HG03558 (cell line): ENCODE measurements around the gene ADGB.

Source experiments
- ATAC-seq: cut with Tn5 transposase; IDR thresholded peaks from one replicate; pipeline ENCODE4 v1.9.1; 2021; ENCODE audit warnings: moderate number of reproducible peaks; ENCODE audit not compliant: unreplicated experiment; ENCODE audit errors: extremely low read depth

ADGB gene

DNA sequence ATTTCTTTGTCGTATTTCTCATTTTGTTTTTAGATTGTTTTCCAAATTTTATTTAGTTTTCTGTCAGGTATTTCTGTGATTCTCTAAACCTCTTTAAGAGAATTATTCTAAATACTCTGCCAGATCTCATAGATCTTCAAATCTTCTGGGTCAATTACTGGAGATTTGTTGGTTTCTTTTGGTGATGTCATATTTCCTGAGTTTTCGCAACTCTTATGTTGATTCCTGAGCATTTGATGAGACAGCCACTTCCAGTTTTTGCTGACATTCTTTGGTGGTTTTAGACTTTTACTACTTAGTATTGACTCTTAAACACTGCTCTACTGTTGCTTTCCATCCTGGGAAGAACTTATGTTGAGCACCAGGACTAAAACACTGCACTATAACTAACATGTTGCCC is 21.9 kb downstream of the ADGB start:
- ATAC-seq, result no peak

DNA sequence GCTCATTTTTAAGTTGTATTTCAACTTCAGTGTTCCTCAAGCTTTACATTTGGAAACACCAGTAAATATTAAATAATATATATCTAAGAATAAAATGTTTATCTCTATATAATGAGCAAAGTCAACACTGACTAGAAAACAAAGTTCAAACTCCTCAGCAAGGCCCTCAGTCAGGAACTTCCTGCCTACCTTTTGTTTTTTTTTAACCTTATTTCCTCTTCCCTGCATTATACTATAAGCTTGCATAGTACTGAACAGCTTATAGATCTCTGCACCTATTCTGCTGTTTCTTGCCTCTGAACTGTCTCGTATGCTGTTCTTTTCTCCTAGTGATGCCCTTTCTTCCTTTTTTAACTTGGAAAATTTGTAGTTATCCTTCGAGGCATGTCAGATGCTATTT is 29.6 kb downstream of the ADGB start:
- no peak for ATAC-seq

DNA sequence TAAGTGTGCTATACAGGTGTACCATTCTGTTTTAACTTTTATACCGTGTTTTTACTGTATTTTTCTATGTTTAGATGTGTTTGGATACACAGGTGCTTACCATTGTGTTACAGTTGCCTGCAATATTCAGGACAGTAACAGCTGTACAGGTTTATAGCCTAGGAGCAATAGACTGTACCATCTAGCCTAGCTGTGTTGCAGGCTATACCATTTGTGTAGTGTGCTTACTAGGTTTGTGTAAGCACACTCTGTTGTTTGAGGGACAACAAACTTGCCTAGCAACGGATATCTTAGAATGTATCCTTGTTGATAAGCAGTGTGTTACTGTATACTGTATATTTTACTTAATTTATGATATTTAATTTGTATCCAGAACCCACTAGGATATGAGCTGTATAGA is 35.2 kb downstream of the ADGB start:
- no peak for ATAC-seq

DNA sequence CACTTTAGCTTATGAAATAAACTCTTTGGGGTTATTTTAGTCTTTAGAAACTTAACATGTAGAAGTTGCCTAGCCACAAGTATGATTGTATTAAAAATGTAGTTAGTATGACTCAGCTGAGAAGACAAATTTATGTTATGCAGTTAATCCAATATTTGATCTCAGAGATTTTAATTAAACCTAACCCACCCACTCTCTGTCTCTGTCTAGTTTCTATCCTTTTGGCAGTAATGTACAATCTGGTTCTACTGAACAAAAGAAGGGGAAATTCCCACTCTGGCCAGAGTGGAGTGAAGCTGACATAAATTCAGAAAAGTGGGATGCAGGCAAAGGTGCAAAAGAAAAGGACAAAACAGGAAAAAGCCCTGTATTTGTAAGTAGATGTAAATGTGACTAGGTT is 36.4 kb downstream of the ADGB start:
- no peak for ATAC-seq

DNA sequence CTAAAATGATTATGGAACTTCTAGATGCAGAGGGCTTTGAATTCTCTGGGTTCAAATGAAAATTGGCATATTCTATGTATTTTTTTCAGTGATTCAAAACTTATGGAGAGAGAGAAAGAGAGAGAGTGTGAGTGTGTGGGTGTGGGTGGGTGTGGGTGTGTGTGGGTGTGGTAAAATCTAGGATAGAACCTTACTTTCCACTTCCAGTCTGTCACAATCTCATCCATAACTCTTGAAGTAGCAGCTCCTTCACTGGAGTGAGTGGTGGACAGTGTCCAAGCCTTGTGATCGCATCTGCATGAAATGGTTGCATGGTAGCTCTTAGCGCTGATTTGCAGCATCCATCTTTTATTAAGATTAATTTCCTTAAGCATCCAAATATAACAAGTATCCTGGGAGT is 37.7 kb downstream of the ADGB start:
- no peak for ATAC-seq

DNA sequence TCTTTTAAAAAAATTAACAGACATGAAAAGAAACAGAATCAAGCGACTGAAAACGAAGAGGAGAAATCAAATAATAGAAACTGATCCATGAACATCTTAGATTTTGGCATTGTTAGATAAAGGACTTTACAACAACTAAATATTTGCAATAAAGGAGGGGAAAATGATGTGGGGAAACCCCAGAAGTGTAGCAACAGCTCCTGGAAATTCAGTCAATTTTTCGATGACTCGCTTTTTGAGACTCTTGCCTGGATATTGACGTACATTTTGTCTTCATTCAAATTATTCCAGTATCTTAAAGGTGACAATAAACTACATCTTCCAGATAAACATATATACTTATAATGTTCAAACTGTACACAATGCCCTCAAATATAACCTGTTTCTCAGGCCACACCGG is 44.1 kb downstream of the ADGB start:
- ATAC-seq, result no peak

DNA sequence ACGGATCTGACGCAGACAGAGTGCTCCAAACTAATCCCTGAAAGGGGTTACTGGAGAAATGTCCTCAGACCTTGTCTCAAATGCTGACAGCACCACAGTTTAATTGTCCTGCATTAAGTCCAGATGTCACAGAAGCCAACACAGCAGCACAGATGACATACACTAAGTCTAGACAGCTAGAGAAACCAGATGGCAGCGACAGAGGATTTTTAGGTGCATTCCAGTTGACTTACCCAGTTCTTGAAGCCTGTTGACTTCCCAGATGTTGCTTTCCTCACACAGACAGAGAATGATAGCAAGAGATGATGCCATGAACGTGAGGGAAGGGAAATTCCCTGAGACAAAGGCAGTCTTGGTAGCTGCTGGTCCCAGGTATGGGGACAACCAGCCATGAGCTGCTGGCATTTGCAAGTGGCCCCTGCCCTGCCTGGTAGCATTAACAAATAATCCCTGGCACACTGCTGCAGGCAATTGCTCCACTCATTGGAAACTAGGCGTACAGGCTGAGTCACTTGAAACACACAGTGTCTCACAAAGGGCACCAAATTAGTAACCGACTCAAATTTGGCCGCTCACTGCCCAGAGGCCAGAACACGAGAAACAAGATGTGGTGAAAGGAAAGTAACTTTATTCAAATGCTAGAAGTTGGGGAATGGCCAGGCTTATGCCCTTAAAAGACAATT is 52.2 kb downstream of the ADGB start:
- no peak for ATAC-seq

DNA sequence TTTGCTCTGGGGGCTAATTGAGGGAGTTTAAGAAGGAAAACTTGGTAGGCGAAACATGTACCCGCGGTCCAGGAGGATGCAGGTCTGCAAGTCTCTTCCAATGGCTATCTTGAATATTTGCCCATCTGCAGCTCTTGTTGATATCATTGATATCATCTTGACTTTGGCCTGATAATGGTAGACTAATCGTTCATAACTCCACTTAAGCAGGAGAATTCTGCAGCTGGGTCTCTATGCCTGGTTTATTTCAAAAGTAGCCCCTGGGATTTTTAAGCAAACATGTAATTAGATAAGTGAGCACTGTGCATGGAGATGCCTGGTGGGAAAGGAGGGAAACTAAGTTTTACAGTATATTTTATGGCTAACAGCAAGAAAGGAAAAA is 52.7 kb downstream of the ADGB start:
- no peak for ATAC-seq

DNA sequence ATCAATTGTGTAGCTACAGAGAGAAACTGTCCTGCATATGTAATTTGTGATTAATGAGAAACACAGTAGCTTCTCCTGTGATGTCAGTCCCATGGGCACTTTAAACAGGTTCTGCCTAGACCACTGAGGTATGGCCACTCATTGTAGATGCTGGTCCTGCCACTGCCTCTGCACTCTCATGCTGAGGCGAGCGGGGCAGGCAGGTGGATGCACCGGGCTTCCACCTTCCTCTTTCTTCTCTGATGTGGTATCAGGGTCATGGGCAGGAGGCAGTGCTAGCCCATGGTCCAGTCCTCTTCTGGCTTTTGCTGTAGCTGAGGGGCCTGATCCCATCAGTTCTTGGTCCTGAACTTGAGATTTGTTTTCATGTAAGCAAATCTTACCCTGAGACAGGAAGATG is 58.7 kb downstream of the ADGB start:
- ATAC-seq, result no peak

DNA sequence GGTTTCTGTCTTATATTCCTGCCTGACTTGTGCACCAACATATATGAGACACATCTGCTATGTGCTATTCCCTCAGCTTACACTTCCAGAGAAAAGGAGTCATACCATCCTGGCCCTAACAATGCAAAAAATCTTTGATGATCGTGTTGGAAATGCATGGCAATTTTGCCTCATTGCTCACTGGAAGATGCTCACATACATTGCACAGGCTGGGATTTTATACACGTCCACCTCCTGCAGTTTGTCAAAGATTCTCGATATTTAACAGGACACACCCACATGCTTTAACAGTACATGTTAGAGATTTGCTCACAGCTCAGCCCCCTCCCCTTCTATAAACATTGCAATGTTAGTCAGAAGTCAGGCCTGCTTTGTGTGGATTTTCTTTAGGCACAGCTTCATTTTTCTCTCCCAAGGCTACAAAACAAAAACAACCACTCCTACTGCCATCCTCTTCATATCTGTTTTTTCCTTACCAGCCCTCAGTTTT is 66.1 kb downstream of the ADGB start:
- ATAC-seq, result no peak

DNA sequence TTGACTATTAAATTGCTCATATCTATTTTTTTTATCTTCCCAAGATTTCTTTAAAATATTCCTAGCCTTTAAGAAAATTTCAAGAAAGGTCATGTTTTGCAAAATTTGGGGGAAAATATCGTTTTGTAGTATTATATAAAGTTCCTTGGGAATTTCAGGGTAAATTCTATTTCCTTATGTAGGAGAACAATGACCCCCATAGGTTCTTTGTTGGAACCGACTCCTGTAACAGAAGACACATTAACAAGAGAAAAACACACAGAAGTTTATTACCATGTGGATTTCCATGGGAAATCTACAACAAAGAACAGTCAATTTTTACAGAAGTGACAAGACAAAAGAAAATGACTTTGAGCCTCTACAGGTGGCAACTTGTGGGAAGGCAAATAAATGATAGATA is 68.1 kb downstream of the ADGB start:
- no peak for ATAC-seq

DNA sequence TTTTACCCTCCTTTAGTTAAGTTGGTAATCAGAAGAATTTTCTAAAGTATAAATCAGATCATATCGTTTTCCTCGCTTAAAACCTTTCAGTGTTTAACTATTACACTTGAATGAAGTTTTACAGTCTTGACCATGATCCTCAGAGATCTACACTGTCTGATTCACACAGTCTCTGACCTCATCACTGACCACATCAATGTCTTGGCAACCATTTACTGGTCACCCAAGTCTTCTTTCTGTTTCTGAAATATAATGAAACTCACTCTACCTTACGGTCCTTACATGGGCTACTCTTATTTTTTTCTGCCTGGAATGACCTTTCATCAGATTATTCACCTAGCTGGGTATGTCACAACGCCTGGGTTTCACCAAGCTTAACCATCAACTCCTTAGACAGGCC is 71.4 kb downstream of the ADGB start:
- no peak for ATAC-seq

DNA sequence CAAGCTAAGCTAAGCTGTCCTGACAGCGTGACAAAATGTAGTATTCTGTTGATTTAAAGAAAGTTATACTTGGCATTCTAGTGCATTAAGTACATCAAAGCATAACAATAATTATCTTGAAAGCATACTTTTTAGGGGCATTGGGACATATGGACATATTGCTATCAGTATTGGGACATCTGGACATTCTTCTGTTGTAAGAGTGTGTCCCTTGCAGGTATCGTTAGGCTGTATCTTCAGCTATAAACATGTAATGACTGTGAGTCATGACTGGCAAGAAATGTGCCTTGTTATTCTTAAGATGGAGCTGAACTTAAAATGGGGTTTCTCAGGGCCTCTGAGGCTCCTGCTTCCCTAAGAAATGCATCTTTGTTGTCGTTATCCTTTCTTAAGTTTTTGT is 74.3 kb downstream of the ADGB start:
- ATAC-seq, result no peak

DNA sequence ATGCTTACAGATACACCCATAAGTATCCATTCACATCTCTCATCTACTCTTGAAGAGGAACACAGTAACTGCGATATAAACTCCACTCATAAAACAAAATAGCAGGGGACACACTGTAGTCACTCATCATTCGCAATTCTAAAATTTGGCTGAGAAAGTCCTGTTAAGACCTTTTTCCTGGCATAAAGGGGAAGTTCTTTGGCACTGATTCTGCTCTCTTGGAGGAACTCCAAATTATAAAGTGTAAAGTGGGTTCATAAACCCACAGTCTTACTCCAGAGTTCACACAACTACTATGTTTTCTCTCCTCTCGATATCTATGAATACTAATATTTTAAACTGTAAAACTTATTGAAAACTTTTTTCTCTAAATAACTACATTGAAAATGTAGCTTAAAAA is 80.6 kb downstream of the ADGB start:
- no peak for ATAC-seq

DNA sequence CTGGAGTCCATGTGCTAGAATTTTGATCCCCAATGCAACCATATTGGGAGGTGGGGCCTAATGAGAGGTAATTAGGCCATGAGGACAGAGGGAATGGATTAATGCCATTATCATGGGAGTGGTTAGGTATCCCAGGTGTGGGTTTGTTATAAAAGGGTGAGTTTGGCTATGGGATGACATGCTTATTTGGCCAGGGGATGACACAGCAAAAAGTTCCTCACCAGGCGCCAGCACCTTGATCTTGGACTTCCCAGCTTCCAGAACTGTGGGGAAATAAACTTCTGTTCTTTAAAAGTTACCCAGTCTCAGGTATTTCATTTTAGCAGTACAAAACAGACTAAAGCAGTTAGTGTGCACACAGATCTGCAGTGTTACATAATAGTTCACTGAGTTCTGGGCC is 84.1 kb downstream of the ADGB start:
- ATAC-seq, result no peak

DNA sequence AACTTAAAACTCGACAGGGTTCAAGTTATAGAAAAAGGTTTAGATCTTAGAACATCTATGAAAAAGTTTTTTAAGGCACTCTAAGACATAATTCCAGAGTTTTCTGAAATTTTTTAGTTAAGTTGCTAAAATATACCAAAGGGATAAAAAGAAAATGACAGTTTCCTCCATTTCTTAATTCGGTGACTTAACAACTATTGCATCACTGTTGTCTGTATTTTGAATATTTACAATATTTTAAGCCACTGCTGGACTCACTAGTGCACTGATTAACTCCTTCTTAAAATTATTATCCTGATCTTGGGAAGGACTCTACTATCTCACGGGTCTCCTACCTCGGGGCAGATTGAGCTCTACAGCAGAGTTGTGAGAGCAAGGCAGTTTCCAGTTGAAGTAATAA is 91.0 kb downstream of the ADGB start:
- ATAC-seq, result no peak

DNA sequence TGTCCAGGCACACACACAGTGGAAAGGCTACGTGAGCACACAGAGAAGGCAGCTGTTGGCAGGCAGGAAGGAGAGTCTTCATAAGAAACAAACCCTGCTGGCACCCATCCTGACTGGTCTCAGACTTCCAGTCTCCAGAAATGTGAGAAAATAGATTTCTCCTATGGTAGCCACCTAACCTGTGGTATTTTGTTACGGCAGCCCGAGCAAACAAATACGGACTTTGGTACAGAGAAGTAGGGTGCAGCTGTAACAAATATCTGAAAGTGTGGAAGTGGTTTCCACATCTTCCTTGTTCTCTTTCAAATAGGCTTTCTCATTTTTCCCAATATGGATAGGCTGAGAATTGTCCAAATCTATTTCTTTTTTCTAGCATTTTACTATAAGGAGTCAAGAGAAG is 94.6 kb downstream of the ADGB start:
- ATAC-seq, result no peak

DNA sequence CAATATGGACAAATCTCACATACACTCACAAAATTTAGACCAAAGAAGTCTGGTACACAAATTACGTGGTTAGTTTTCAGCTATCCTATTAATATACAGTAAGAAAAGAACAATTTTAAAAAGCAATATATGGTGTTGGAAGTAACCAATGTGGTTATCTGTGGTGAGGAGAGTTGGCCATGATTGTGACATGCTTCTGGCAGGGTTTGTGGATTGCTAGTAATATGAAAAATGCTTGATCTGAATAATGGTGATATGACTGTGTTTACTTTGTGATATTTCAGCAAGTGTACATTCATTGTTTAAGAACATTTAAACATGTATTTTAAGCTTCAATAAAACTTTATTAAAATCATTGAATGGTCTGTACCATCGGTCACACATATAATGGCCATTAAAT is 99.1 kb downstream of the ADGB start:
- no peak for ATAC-seq

DNA sequence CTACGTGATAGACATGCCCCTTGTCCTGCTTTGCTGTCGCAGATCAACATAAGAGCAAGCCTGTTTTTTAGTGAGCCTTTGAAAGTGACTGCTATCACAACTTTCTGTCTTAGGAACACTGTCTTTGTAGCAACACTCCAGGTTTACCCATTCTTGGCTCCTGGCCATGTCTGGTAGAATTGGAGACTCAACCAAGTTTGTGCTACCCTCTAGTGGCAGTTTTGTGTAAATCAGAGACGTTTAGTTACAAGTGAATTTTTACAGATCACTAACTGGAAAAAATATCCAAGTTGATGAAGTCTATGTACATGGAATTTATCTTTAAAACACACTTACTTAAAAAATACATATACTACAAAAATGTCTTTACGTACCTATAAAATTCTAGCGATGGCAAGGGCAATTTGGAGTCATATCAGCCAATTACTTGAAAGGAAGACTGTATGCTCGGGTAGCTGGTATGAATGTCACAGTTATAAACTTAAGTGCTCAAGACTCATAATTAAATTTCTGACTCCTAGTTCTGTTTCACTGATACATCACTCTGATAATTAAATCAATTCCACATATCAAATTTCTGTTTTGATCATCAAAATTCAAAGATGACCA is 101.4 kb downstream of the ADGB start:
- ATAC-seq, result peak; percentile 77

DNA sequence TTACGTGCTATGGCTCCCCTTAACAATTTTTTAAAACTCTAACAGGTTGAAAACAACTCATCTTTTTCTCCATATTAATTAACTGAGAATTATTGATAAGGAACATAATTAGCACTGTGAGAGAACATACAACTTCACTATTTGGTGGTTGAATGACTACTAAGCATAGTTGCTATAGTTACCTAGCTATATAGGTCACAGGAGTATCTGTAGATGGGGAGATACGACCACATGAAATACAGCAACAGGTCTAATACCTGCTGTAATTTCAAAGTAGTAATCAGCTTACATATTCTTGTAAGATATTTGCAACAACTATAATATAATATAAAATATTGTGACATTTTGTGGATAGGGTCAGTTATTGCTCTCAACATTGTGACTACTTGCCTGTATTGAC is 102.9 kb downstream of the ADGB start:
- ATAC-seq, result no peak

DNA sequence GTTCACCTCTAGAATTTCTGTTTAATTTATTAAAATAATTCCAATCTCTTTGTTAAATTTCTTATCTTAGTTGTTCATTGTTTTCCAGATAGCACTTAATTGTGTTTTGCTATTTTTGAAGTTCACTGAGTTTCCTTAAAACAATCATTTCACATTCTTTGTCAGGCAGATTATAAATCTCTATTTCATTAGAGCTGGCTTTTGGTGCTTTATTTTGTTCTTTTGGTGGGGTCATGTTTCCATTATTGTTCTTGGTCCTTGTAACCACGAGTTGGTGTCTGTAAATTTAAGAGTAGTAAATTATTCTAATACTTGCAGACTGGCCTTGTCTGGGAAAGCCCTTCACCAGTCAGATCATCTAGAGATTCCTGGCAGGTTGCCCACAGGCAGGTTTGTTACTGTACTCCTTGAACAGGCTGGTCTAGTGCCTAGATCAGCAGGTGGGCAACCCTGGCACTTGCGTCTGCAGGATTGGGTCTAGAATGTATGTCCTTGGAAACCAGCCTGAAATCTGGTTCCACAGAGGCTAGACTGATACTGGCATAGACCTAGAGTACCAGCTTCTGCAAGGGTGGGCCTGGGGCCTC is 110.4 kb downstream of the ADGB start:
- ATAC-seq, result no peak

DNA sequence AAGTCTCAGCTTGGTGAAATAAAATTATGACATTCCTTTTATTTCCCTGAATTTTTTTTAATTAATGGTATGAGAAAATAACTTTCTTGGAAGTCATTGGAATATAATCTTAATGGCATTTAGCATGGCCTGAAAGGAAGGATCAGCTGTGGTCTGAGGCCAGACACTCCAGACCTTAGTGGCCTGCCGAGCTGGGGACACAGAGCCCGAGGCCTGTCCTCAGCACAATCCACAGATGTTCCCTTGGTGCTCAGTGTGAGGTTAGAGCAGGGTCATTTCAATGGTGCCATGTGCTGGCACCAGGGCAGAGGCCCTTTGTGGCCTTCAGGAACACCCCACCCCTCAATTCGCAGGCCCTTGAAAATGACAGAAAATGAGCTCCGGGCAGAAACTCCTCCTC is 120.6 kb downstream of the ADGB start:
- ATAC-seq, result no peak
